Fibroblast of lung (primary cell): ENCODE data around the gene PSMD13.

Experiments used
- CTCF ChIP-seq, 2 donors: IDR thresholded peaks in 1 of 2; conservative IDR thresholded peaks in 1 of 2; 1 replicate in 1 of 2; 2 replicates in 1 of 2; pipeline ENCODE4 v1.5.1; 2011 to 2012; ENCODE audit warnings: low read length in 2 of 2, control low read depth in 1 of 2, inconsistent platforms in 1 of 2, low read depth in 1 of 2, mild to moderate bottlenecking in 1 of 2
- EZH2 ChIP-seq: IDR thresholded peaks from 2 replicates; pipeline ENCODE4 v1.5.1; 2012; ENCODE audit warnings: low read length, control low read depth, mild to moderate bottlenecking; ENCODE audit errors: missing control alignments

DNA sequence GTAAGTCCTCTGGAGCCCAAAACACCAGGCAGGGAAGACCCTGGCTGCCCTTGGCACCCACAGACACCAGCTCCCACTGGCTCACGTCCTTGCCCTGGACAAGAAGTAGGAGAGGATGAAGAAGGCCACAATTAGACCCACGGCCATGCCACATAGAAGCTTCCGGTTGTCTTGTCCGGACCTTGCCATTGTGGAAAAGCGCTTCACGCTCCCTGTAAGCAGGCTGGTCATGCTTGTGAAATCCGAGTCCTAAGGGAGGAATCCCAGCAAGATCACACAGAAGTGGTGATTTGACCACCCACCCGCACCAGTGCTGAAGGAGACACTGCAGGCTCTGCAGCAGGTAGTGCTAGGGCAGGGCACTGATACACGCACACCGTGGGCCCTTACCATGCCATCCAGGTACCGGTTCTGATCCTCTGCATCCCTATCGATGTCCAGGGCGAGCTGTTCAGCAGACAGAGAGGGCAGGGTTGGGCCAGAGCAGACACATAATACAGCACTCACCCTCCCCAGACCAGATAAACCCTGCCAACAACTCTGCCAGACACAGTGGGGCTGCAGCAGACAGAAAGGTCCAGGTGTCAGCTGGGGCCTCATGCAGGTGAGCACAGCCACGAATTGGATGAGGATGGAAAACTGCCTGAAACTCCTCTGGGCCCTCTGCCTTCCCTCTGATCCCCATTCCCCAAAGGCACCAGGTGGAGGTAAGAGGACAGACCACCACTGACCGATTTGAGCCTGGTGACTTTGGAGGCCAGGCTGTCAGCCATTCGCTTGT is 31.4 kb upstream of the PSMD13 start:
- TF ChIP-seq CTCF (conservative IDR thresholded peaks at IDR 0.05 in 1 of 2, IDR thresholded peaks at IDR 0.05 in 1 of 2; ENCODE audit: low read depth in 1 of 2, low read length in 2 of 2) (no peak), EZH2 (no peak)
